HEK293 (cell line): Measurements from ENCODE around the gene AHCYL2.
"Not testable (repeated sequence)": the region's sequence is repeated elsewhere in the genome, so short reads cannot be mapped to it uniquely, and the experiment has no call there.

ENCODE experiments used
- CTCF ChIA-PET: fragments of 350-600 bp; formaldehyde crosslinking; extraction: SDS; loops from one replicate; lab custom pipeline; 2021; ENCODE audit warnings: antibody characterized with exemption; lab: Yijun Ruan, JAX
- POLR2A ChIA-PET: fragments of 300-600 bp; formaldehyde crosslinking; extraction: SDS; loops from one replicate; lab custom pipeline; 2020; ENCODE audit warnings: antibody characterized with exemption, inconsistent platforms; lab: Yijun Ruan, JAX
- H3K27ac ChIP-seq: fragments of 200-500 bp; sonication (Bioruptor generic); 2 replicates; pipeline ENCODE4 v1.5.1; 2014; ENCODE audit warnings: low read depth, low read length, control low read depth, inconsistent platforms; ENCODE audit errors: extremely low read depth
- H3K36me3 ChIP-seq, 2 experiments: fragments of 200-500 bp in 1 of 2; sonication (Bioruptor generic) in 1 of 2; 1 replicate in 1 of 2; 2 replicates in 1 of 2; pipeline ENCODE4 v1.5.1; 2014 to 2017; ENCODE audit warnings: inconsistent platforms in 2 of 2, low read length in 2 of 2; ENCODE audit not compliant: control insufficient read depth in 2 of 2, insufficient read depth in 1 of 2
- H3K4me1 ChIP-seq: fragments of 200-500 bp; sonication (Bioruptor generic); 2 replicates; pipeline ENCODE4 v1.5.1; 2014; ENCODE audit warnings: mild to moderate bottlenecking, low read length, inconsistent platforms; ENCODE audit not compliant: control insufficient read depth, insufficient read depth
- H3K4me3 ChIP-seq: 2 replicates; pipeline ENCODE4 v1.5.1; 2011; ENCODE audit warnings: low read depth, mild to moderate bottlenecking, control low read depth, low read length, moderate library complexity
- H3K9me3 ChIP-seq: fragments of 200-500 bp; sonication (Bioruptor generic); 2 replicates; pipeline ENCODE4 v1.5.1; 2014; ENCODE audit warnings: low read depth, low read length, inconsistent platforms; ENCODE audit not compliant: control insufficient read depth, insufficient read depth
- GLIS2 ChIP-seq: fragments of 450-650 bp; formaldehyde crosslinking; IDR thresholded peaks from 2 replicates; pipeline ENCODE4 v1.5.1; 2016; ENCODE audit warnings: missing biosample characterization, missing genetic modification characterization
- MEIS1 ChIP-seq: sonication (generic); formaldehyde crosslinking; IDR thresholded peaks from 2 replicates; pipeline ENCODE4 v1.8.1; 2022; ENCODE audit warnings: missing genetic modification reagents, mild to moderate bottlenecking, borderline replicate concordance
- PBX3 ChIP-seq: sonication (generic); formaldehyde crosslinking; IDR thresholded peaks from 2 replicates; pipeline ENCODE4 v1.8.1; 2022; ENCODE audit warnings: mild to moderate bottlenecking, moderate library complexity, missing genetic modification reagents
- PRDM1 ChIP-seq: fragments of 450-650 bp; formaldehyde crosslinking; IDR thresholded peaks from 2 replicates; pipeline ENCODE4; 2016; ENCODE audit warnings: missing biosample characterization, missing genetic modification characterization
- PRDM4 ChIP-seq: fragments of 450-650 bp; formaldehyde crosslinking; IDR thresholded peaks from 2 replicates; pipeline ENCODE4 v1.5.1; 2017; ENCODE audit warnings: missing biosample characterization, missing genetic modification characterization
- SCRT2 ChIP-seq: fragments of 450-650 bp; formaldehyde crosslinking; IDR thresholded peaks from 2 replicates; pipeline ENCODE4 v1.5.1; 2016; ENCODE audit warnings: missing biosample characterization, missing genetic modification characterization
- SP7 ChIP-seq: fragments of 450-650 bp; formaldehyde crosslinking; IDR thresholded peaks from 2 replicates; pipeline ENCODE4 v1.5.1; 2016; ENCODE audit warnings: missing biosample characterization, missing genetic modification characterization
- ZIC2 ChIP-seq: fragments of 450-650 bp; formaldehyde crosslinking; IDR thresholded peaks from 2 replicates; pipeline ENCODE4 v1.5.1; 2016; ENCODE audit warnings: missing biosample characterization, missing genetic modification characterization
- ZNF121 ChIP-seq: fragments of 450-650 bp; formaldehyde crosslinking; IDR thresholded peaks from 2 replicates; pipeline ENCODE4 v1.5.1; 2016; ENCODE audit warnings: missing biosample characterization, missing genetic modification characterization
- ZNF223 ChIP-seq: fragments of 450-650 bp; formaldehyde crosslinking; IDR thresholded peaks from 2 replicates; pipeline ENCODE4 v1.5.1; 2016; ENCODE audit warnings: missing biosample characterization, missing genetic modification characterization
- ZNF248 ChIP-seq: fragments of 450-650 bp; formaldehyde crosslinking; IDR thresholded peaks from 2 replicates; pipeline ENCODE4 v1.5.1; 2017; ENCODE audit warnings: missing biosample characterization, missing genetic modification characterization
- ZNF335 ChIP-seq: fragments of 450-650 bp; formaldehyde crosslinking; conservative IDR thresholded peaks from 2 replicates; pipeline ENCODE4 v1.5.1; 2016; ENCODE audit warnings: missing biosample characterization, missing genetic modification characterization
- ZNF366 ChIP-seq: fragments of 450-650 bp; formaldehyde crosslinking; conservative IDR thresholded peaks from 2 replicates; pipeline ENCODE4 v1.5.1; 2016; ENCODE audit warnings: missing biosample characterization, missing genetic modification characterization
- ZNF544 ChIP-seq: fragments of 450-650 bp; formaldehyde crosslinking; IDR thresholded peaks from 2 replicates; pipeline ENCODE4 v1.5.0; 2017; ENCODE audit warnings: missing biosample characterization, missing genetic modification characterization
- ZNF555 ChIP-seq: fragments of 450-650 bp; formaldehyde crosslinking; conservative IDR thresholded peaks from 2 replicates; pipeline ENCODE4 v1.5.1; 2017; ENCODE audit warnings: missing biosample characterization, mild to moderate bottlenecking, missing genetic modification characterization, inconsistent platforms
- ZNF571 ChIP-seq: fragments of 450-650 bp; formaldehyde crosslinking; IDR thresholded peaks from 2 replicates; pipeline ENCODE4 v1.5.0; 2017; ENCODE audit warnings: missing biosample characterization, missing genetic modification characterization
- ZNF610 ChIP-seq: fragments of 450-650 bp; formaldehyde crosslinking; IDR thresholded peaks from 2 replicates; pipeline ENCODE4 v1.5.1; 2016; ENCODE audit warnings: missing biosample characterization, missing genetic modification characterization, borderline replicate concordance
- ZNF660 ChIP-seq: fragments of 450-650 bp; IDR thresholded peaks from 2 replicates; pipeline ENCODE4 v1.5.1; 2018; ENCODE audit warnings: missing biosample characterization, mild to moderate bottlenecking, missing genetic modification characterization
- ZNF776 ChIP-seq: fragments of 450-650 bp; formaldehyde crosslinking; IDR thresholded peaks from 2 replicates; pipeline ENCODE4 v1.5.0; 2017; ENCODE audit warnings: missing biosample characterization, missing genetic modification characterization, borderline replicate concordance
- ZNF791 ChIP-seq: fragments of 450-650 bp; formaldehyde crosslinking; IDR thresholded peaks from 2 replicates; pipeline ENCODE4 v1.5.1; 2016; ENCODE audit warnings: missing biosample characterization, missing genetic modification characterization
- ZSCAN4 ChIP-seq: fragments of 450-650 bp; formaldehyde crosslinking; IDR thresholded peaks from 2 replicates; pipeline ENCODE4 v1.5.1; 2017; ENCODE audit warnings: missing biosample characterization, missing genetic modification characterization

The AHCYL2 gene

GRCh38 chr7:129439963-129440625 lies 215.3 kb downstream of the AHCYL2 start:
- H3K4me1 ChIP-seq = no peaks in the 10 kb centered on the region
- POLR2A ChIA-PET = no interaction called here

GRCh38 chr7:129443612-129444011 lies 218.8 kb downstream of the AHCYL2 start:
- H3K9me3 ChIP-seq = no peaks in the 10 kb centered on the region
- H3K36me3 ChIP-seq = peaks cover 4 to 36% of the 10 kb centered on the region in 2 experiments; a peak in 2 of 3 replicates

More at GRCh38 chr7:129439963-129440625, 215.3 kb downstream of the AHCYL2 start:
- Histone ChIP-seq H3K9me3 (no peaks in the 10 kb centered on the region), H3K27ac (no peak overlapping the region), H3K36me3 (peaks cover 4 to 17% of the 10 kb centered on the region in 2 experiments; a peak in 2 of 3 replicates)
- CTCF ChIA-PET = interaction anchor here (0.5 to 1.6 kb wide), 4 partner anchors 16 to 914 kb away, joined by 3 to 7 read pairs (median 4); no protein-coding TSS in a partner anchor
- no peak for TF ChIP-seq ZIC2 (tag by site-specific recombination)
- TF ChIP-seq PRDM1 (tag by site-specific recombination) = peak; percentile 63
- 0 out of 2 replicates have a peak, but pooled peaks have one; percentile 35 for TF ChIP-seq ZNF366 (tag by site-specific recombination)
- TF ChIP-seq PBX3 (CRISPR knock-in tag) = no peak
- TF ChIP-seq, all 188 proteins: peak for 2
- no peak overlapping the region for H3K4me3 ChIP-seq

GRCh38 chr7:129444776-129445175 lies 219.9 kb downstream of the AHCYL2 start:
- H3K9me3 ChIP-seq, H3K27ac ChIP-seq, CTCF ChIA-PET, H3K4me3 ChIP-seq, H3K4me1 ChIP-seq: not testable (repeated sequence)
- POLR2A ChIA-PET = interaction anchor here (0.6 kb wide), 1 partner anchor 93 kb away, joined by 5 read pairs; no protein-coding TSS in a partner anchor
- H3K36me3 ChIP-seq = peaks cover 4 to 35% of the 10 kb centered on the region in 2 experiments; a peak in 2 of 3 replicates

More at GRCh38 chr7:129443612-129444011, 218.8 kb downstream of the AHCYL2 start:
- no peaks in the 10 kb centered on the region for H3K4me1 ChIP-seq
- TF ChIP-seq ZNF776 (tag by site-specific recombination) = no peak
- no peak for TF ChIP-seq ZNF610 (tag by site-specific recombination)
- no peak for TF ChIP-seq MEIS1
- no peak for TF ChIP-seq ZNF248
- TF ChIP-seq ZNF791 (tag by site-specific recombination) = no peak
- no peak for TF ChIP-seq SCRT2 (tag by site-specific recombination)
- no peak for TF ChIP-seq SP7 (tag by site-specific recombination)
- no peak for TF ChIP-seq ZNF223 (tag by site-specific recombination)
- no peak for TF ChIP-seq ZNF555 (tag by site-specific recombination)
- TF ChIP-seq ZNF335 = no peak
- TF ChIP-seq GLIS2 (tag by site-specific recombination) = no peak
- TF ChIP-seq ZSCAN4 (tag by site-specific recombination) = no peak
- TF ChIP-seq ZNF544 (tag by site-specific recombination) = no peak
- TF ChIP-seq ZNF571 (tag by site-specific recombination) = no peak
- no peak for TF ChIP-seq ZNF660 (tag by site-specific recombination)
- TF ChIP-seq PRDM4 (tag by site-specific recombination) = no peak
- TF ChIP-seq ZNF121 = no peak
- POLR2A ChIA-PET = interaction anchor here (1.4 kb wide), 1 partner anchor 9 kb away, joined by 3 read pairs; the partner anchor contains the start of gene STRIP2
- H3K4me3 ChIP-seq = no peak overlapping the region
- CTCF ChIA-PET = interaction anchor here (0.7 to 1.1 kb wide), 2 partner anchors 67 to 151 kb away, joined by 3 read pairs; no protein-coding TSS in a partner anchor
- no peak overlapping the region for H3K27ac ChIP-seq

GRCh38 chr7:129446925-129447324 lies 222.1 kb downstream of the AHCYL2 start:
- peaks cover 4 to 35% of the 10 kb centered on the region in 2 experiments; a peak in 2 of 3 replicates for H3K36me3 ChIP-seq
- H3K9me3 ChIP-seq, POLR2A ChIA-PET, CTCF ChIA-PET, H3K4me3 ChIP-seq, H3K4me1 ChIP-seq, H3K27ac ChIP-seq: not testable (repeated sequence)
